RWPE2 (cell line): ENCODE data around the gene CLIP1.

Source experiments
- ATAC-seq: fragments of 200-7000 bp; cut with Tn5 transposase; 3 replicates; pipeline ENCODE4 v1.9.1; 2021; ENCODE audit warnings: low read depth
- DNase-seq: peaks from one replicate; pipeline ENCODE4 v3.0.0-alpha.2; 2020; ENCODE audit warnings: low spot score
- H3K27ac ChIP-seq: fragments of 450-650 bp; 2 replicates; pipeline ENCODE4 v1.5.1; 2017; ENCODE audit warnings: mild to moderate bottlenecking; ENCODE audit not compliant: poor library complexity, severe bottlenecking
- H3K27me3 ChIP-seq: fragments of 250-450 bp; sonication (Bioruptor Pico); 2 replicates; pipeline ENCODE4 v1.5.1; 2021; ENCODE audit warnings: mild to moderate bottlenecking, moderate library complexity; ENCODE audit not compliant: insufficient read depth, poor library complexity, severe bottlenecking
- H3K36me3 ChIP-seq: fragments of 250-450 bp; sonication (Bioruptor Pico); 2 replicates; pipeline ENCODE4 v1.5.1; 2020; ENCODE audit warnings: low read depth, mild to moderate bottlenecking, moderate library complexity
- H3K4me1 ChIP-seq: fragments of 250-450 bp; sonication (Bioruptor Pico); 2 replicates; pipeline ENCODE4 v1.5.1; 2021; ENCODE audit warnings: mild to moderate bottlenecking, moderate library complexity; ENCODE audit not compliant: insufficient read depth, poor library complexity, severe bottlenecking
- H3K4me3 ChIP-seq: fragments of 250-450 bp; sonication (Bioruptor Pico); 2 replicates; pipeline ENCODE4 v1.5.1; 2021; ENCODE audit warnings: mild to moderate bottlenecking, moderate library complexity; ENCODE audit not compliant: severe bottlenecking
- H3K9me3 ChIP-seq: fragments of 250-450 bp; sonication (Bioruptor Pico); 2 replicates; pipeline ENCODE4 v1.5.1; 2021; ENCODE audit warnings: mild to moderate bottlenecking, moderate library complexity; ENCODE audit not compliant: severe bottlenecking
- TF ChIP-seq, protein P1 (sequence below): fragments of 450-650 bp; IDR thresholded peaks from one replicate; pipeline ENCODE4 v1.5.1; 2017; ENCODE audit warnings: mild to moderate bottlenecking, moderate library complexity; ENCODE audit not compliant: poor library complexity, severe bottlenecking

CLIP1 gene

DNA sequence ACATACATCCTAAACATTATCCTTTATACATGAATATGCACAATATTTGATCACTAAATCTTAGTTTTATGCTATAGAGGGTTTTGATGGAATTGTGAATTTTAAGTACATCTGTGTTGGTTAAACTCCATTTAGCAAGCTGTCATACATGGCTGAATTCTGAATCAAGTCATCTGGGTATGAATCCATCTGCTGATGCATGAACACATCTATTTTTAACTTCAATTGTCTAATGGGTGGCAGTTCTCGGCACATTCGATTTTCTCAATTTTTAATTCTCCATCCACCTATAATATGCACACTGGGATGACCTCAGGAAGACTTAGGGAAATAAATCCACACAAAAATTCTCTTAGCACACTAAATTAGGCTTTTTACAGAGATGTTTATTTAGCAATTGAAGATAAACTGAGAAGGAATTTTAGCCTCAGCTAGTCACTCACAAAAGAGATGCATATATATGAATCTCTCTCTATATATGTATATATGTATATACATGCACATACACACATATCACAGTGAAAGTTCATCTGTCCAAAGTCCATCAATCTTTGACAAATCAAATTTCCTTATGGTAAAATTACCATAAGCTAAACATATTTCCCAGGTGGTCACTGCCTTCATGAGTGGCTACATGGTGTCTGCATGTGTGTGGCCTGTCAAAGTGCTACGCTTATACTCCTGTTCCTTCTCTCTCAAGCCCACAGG is 111.7 kb downstream of the CLIP1 start:
- Histone ChIP-seq H3K27ac (no peak overlapping the region), H3K4me3 (no peak overlapping the region), H3K4me1 (no peaks in the 10 kb centered on the region), H3K9me3 (no peaks in the 10 kb centered on the region), H3K27me3 (no peaks in the 10 kb centered on the region), H3K36me3 (peaks cover 43% of the 10 kb centered on the region)
- ATAC-seq, result no peak
- no peak for DNase-seq
- TF ChIP-seq, protein P1, sequence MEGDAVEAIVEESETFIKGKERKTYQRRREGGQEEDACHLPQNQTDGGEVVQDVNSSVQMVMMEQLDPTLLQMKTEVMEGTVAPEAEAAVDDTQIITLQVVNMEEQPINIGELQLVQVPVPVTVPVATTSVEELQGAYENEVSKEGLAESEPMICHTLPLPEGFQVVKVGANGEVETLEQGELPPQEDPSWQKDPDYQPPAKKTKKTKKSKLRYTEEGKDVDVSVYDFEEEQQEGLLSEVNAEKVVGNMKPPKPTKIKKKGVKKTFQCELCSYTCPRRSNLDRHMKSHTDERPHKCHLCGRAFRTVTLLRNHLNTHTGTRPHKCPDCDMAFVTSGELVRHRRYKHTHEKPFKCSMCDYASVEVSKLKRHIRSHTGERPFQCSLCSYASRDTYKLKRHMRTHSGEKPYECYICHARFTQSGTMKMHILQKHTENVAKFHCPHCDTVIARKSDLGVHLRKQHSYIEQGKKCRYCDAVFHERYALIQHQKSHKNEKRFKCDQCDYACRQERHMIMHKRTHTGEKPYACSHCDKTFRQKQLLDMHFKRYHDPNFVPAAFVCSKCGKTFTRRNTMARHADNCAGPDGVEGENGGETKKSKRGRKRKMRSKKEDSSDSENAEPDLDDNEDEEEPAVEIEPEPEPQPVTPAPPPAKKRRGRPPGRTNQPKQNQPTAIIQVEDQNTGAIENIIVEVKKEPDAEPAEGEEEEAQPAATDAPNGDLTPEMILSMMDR, result no peak

DNA sequence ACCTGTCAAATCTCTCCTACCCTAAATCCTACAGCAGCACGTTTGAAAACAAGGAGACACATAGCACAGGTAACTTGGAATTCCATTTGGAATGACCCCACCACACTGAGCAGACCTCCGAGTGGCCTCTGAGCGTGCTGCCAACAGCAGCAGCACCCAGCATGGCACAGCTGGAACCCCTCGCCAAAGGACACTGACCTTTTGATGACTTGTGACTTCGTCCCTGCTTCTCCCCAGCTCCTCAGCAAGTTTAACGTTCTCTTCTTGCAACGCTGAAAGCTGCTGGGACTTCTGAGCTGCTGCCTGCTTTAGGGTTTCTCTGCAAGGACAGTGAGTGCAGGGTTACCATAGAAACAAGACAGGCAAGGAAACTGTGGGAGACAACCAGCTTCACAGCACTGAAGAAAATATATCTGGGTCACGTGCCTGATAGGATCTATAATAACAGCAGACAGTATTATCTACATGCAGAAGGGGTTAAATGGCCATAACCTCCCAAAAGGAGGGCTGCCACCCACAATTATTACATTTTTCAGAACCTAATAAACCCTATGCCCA is 112.8 kb downstream of the CLIP1 start:
- no peak for ATAC-seq
- TF ChIP-seq, protein P1, result no peak
- Histone ChIP-seq H3K27ac (no peak overlapping the region), H3K4me3 (no peak overlapping the region), H3K36me3 (peaks cover 53% of the 10 kb centered on the region), H3K27me3 (no peaks in the 10 kb centered on the region), H3K9me3 (no peaks in the 10 kb centered on the region), H3K4me1 (no peaks in the 10 kb centered on the region)
- DNase-seq, result no peak

DNA sequence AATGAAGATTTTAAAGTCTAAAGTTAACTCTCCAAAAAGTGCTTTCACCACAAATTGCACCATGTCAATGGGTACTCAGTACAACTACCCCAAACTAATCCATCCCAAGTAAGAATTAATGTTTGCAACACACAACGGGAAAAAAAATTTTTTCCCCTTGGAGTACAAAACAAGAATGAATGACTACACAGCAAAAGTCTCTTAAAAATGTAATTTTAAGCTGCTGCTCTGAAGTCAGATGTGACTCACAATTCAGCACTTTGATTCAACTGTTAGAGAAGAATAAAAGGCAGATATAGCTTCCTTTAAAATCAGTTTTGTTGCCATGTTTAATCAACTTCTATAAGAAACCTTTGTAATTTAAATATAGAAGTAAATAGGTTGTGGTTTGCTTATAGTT is 113.7 kb downstream of the CLIP1 start:
- DNase-seq, result no peak

DNA sequence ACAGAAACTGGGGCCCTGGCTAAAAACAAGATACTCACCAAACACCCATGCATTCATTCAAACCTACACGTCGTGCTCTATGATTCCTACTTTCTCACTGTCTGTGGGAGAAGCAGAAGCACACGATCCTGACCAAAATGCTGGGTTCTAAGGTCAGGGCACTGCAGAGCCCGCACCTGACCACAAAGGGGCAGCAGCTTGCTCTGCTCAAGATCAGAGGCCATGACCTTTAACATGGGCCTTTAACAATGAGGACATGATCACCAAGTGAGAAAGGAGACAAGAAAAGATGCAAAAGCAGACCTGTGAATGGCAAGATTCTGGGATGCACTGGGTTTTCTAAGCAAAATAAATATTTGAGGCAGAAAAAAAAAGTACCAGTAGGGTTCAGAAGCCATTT is 116.1 kb downstream of the CLIP1 start:
- Histone ChIP-seq H3K9me3 (no peaks in the 10 kb centered on the region), H3K36me3 (peaks cover 61% of the 10 kb centered on the region), H3K27ac (no peak overlapping the region), H3K4me3 (no peak overlapping the region), H3K27me3 (no peaks in the 10 kb centered on the region), H3K4me1 (no peaks in the 10 kb centered on the region)
- DNase-seq (no peak), ATAC-seq (no peak)
- TF ChIP-seq, protein P1, result no peak

More for the DNA sequence above, 113.7 kb downstream of the CLIP1 start:
- TF ChIP-seq, protein P1, result no peak
- H3K4me3 ChIP-seq, result no peak overlapping the region
- no peak for ATAC-seq
- H3K4me1 ChIP-seq, result no peaks in the 10 kb centered on the region
- H3K9me3 ChIP-seq, result no peaks in the 10 kb centered on the region
- no peak overlapping the region for H3K27ac ChIP-seq
- peaks cover 58% of the 10 kb centered on the region for H3K36me3 ChIP-seq
- no peaks in the 10 kb centered on the region for H3K27me3 ChIP-seq

DNA sequence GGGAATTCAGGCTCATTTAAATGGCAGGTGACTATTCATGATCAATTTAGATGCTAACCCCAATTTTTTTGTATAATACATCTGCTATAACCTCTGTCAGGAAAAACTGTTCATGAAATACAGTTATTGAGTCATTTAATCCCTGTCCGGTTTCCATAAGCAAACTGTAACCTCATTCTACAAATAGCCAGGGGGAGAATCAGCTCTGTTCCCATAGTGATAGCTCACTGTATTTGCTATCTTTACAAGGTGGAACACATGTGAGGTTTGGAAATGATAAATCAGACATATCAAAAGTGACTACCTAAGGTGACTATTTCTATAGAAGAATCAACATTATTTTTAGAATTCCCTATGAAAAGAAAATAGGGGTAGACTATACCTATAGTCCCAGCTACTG is 117.5 kb downstream of the CLIP1 start:
- ATAC-seq (no peak), DNase-seq (no peak)
- TF ChIP-seq, protein P1, result no peak
- peaks cover 57% of the 10 kb centered on the region for H3K36me3 ChIP-seq
- H3K9me3 ChIP-seq, result no peaks in the 10 kb centered on the region
- H3K4me3 ChIP-seq, result no peak overlapping the region
- no peak overlapping the region for H3K27ac ChIP-seq
- H3K27me3 ChIP-seq, result no peaks in the 10 kb centered on the region
- H3K4me1 ChIP-seq, result no peaks in the 10 kb centered on the region
